ENCODE results near the gene OSBPL3. TPM values are rescaled to one million over a fixed set of nuclear protein-coding genes. Genes with fewer than 3 reads are reported as not detected.
A peak's percentile ranks its signal among the peaks of the same experiment; 100 is the strongest.

The OSBPL3 gene
- total RNA-seq, 6 experiments from 2014 or later = 49.7 to 68.8 (median 63.2) TPM

GRCh38 chr7:24769851-24770250 lies 210.1 kb downstream of the OSBPL3 start:
- Mint-ChIP-seq H3K27ac (no peak overlapping the region), H3K9me3 (no peaks in the 10 kb centered on the region), H3K4me3 (no peak overlapping the region), H3K27me3 (ENCODE audit: insufficient read depth) (no peaks in the 10 kb centered on the region), H3K36me3 (ENCODE audit: low read depth) (peaks cover 6% of the 10 kb centered on the region; the same call in 1 of the 2 replicates), H3K4me1 (ENCODE audit: low read depth) (peaks cover 11% of the 10 kb centered on the region)
- DNase-seq = no peak
- no peak for TF ChIP-seq CTCF (IDR thresholded peaks at IDR 0.05)

- no peak for DNase-seq
- peaks cover 6% of the 10 kb centered on the region; the same call in 1 of the 2 replicates for H3K36me3 Mint-ChIP-seq (ENCODE audit: low read depth)
- no peaks in the 10 kb centered on the region for H3K27me3 Mint-ChIP-seq (ENCODE audit: insufficient read depth)
- no peak overlapping the region for H3K27ac Mint-ChIP-seq
- H3K4me1 Mint-ChIP-seq (ENCODE audit: low read depth) = peaks cover 8% of the 10 kb centered on the region; the same call in 1 of the 2 replicates
- no peaks in the 10 kb centered on the region for H3K9me3 Mint-ChIP-seq
- H3K4me3 Mint-ChIP-seq = no peak overlapping the region
- no peak for TF ChIP-seq CTCF (IDR thresholded peaks at IDR 0.05)
Measured at GRCh38 chr7:24769014-24769830, 210.8 kb downstream of the OSBPL3 start.

GRCh38 chr7:24767878-24768569 lies 212.0 kb downstream of the OSBPL3 start:
- no peaks in the 10 kb centered on the region for H3K9me3 Mint-ChIP-seq

GRCh38 chr7:24764972-24765744 lies 214.8 kb downstream of the OSBPL3 start:
- Mint-ChIP-seq H3K36me3 (ENCODE audit: low read depth) (no peaks in the 10 kb centered on the region), H3K4me3 (no peak overlapping the region), H3K9me3 (no peaks in the 10 kb centered on the region), H3K27ac (no peak overlapping the region), H3K4me1 (ENCODE audit: low read depth) (peaks cover 4% of the 10 kb centered on the region; the same call in 1 of the 2 replicates), H3K27me3 (ENCODE audit: insufficient read depth) (no peaks in the 10 kb centered on the region)
- no peak for DNase-seq
- no peak for TF ChIP-seq CTCF (IDR thresholded peaks at IDR 0.05)

More at GRCh38 chr7:24767878-24768569, 212.0 kb downstream of the OSBPL3 start:
- no peak for DNase-seq
- H3K4me3 Mint-ChIP-seq = no peak overlapping the region
- TF ChIP-seq CTCF (IDR thresholded peaks at IDR 0.05) = peak; percentile 37; the same call in 1 of the 2 replicates
- H3K4me1 Mint-ChIP-seq (ENCODE audit: low read depth) = peaks cover 4% of the 10 kb centered on the region; the same call in 1 of the 2 replicates
- no peaks in the 10 kb centered on the region for H3K27me3 Mint-ChIP-seq (ENCODE audit: insufficient read depth)
- no peak overlapping the region for H3K27ac Mint-ChIP-seq
- peaks cover 6% of the 10 kb centered on the region; the same call in 1 of the 2 replicates for H3K36me3 Mint-ChIP-seq (ENCODE audit: low read depth)

- H3K4me1 Mint-ChIP-seq (ENCODE audit: low read depth) = peaks cover 4% of the 10 kb centered on the region
- no peaks in the 10 kb centered on the region for H3K27me3 Mint-ChIP-seq (ENCODE audit: insufficient read depth)
- no peaks in the 10 kb centered on the region for H3K9me3 Mint-ChIP-seq
- no peak for TF ChIP-seq CTCF (IDR thresholded peaks at IDR 0.05)
- no peak overlapping the region for H3K27ac Mint-ChIP-seq
- no peaks in the 10 kb centered on the region for H3K36me3 Mint-ChIP-seq (ENCODE audit: low read depth)
- no peak overlapping the region for H3K4me3 Mint-ChIP-seq
- no peak for DNase-seq
Measured at GRCh38 chr7:24764011-24764410, 216.0 kb downstream of the OSBPL3 start.
